HUDEP-2 (cell line): ENCODE results near the gene UGT3A1.
"Not testable (repeated sequence)": the region's sequence is repeated elsewhere in the genome, so short reads cannot be mapped to it uniquely, and the experiment has no call there.

ENCODE experiments used
- DNase-seq, 76 experiments: peaks; one replicate each; lab custom pipeline; 2025; ENCODE audit not compliant: unreplicated experiment in 76 of 76; lab: John Stamatoyannopoulos, UW

Gene UGT3A1

DNA sequence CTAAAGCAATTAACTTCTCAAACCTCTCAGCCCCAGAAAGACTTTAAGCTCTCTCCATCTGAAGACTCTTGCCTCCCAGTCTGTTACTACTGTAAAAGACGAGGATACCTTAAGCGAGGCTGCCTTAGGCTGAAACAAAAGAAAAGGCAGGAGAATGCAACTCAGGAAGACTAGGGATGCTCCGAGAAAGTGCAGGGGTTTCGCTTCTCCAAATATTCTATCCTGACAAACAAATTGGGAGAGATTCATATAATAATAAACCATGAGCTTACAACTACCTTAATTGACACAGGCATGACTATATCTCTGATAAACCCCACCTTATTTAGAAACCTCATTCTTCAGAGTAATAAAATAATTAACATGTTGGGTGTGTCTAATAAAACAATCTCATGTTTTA lies 4.9 kb upstream of the UGT3A1 start:
- no peak for DNase-seq

DNA sequence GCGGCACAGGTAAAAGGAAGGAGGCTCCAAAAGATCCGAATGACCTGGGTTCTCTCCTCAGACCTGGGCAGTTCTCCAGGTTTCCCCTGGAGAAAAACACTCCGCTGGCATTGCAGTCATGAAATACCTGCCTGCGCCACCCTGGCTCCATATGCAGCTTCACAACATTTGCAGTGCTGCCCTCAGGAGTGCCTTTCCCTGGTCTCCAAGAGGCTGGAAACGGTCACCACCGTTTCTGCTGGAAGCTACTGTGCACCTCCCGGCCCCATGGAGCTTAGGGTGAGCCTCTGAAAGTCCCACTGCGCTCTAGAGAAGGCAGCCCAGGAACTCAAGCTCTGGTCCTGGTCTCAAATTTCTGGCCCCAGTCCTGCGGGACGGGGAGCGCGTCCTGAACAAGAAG lies 670 bp downstream of the UGT3A1 start:
- DNase-seq, result no peak

DNA sequence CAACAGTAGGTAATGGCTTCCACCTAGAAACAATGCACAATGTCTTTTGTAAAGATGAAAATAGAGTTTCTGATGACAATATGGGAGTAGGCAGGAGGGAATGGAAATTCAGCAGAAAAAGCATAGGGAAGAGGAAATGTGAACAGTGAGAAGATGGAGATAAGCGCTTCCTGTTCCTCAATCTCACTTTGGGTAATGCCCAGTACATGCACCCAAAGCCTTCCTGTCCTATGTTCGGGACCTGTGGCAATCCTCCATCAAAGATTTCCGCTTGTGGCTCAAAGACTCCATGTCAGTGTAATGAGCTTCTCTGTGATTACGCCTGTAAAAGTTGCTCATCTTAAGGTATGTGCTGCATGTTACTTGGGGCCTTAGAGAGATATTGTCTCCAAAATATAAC lies 2.7 kb downstream of the UGT3A1 start:
- DNase-seq, result no peak

DNA sequence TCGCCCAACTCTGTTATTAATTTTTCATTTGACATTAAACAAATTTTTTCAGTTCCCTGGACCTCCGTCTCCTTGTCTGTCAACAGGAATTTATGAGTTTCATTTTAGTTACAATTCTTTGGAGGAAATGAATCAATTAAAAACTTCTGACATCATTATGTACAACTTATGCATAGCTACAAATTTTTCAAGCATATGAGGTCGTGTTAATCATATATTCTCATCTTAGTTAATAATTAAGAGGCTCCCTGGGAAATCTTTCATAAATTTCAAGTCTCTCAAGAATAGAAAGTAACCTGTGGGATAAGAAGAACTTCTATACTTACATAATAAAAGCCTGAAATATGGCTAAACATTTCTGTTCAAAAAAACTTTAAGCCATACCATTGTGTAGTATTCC lies 3.4 kb downstream of the UGT3A1 start:
- DNase-seq, result no peak

DNA sequence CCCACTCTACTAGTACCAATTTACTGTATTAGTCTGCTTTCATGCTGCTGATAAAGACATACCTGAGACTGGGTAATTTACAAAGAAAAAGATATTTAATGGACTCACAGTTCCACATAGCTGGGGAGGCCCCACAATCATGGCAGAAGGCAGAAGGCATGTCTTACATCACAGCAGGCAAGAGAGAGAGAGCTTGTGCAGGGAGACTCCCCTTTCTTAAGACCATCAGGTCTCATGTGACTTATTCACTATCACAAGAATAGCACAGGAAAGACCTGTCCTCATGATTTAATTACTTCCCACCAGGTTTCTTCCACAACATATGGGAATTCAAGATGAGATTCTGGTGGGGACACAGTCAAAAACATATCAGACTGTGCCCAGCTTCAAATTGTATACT lies 11.5 kb downstream of the UGT3A1 start:
- no peak for DNase-seq

DNA sequence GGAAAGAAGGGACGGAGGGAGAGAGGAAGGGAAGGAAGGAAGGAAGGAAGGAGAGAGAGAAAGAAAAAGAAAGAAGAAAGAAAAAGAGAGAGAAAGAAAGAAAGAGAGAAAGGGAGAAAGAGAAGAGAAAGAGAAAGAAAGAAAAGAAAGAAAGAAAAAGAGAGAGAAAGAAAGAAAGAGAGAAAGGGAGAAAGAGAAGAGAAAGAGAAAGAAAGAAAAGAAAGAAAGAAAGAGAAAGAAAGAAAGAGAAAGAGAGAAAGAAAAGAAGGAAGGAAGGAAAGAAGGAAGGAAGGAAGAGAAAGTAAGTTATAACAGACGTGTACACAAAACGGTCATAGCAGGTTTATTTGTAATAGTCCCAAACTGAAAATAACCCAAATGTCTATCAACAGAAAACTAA lies 14.3 kb downstream of the UGT3A1 start:
- DNase-seq, result not testable (repeated sequence)

DNA sequence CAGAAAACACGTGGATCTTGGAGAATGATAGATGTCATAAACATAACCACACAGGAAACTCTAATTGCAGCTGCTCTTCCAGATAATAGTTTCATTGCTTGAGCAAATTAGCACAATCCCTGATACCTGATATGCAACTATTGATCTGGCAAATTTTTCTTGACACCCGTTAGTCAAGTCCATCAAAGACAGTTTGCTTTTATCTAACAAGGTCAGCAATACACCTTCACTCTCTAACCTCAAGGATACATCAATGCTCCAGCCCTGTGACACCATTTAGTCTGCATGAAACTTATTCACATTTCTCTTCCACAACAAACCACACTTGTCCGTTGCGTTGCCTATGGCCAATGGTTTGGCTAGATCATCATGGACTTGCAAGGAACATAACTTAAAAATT lies 16.6 kb downstream of the UGT3A1 start:
- DNase-seq, result no peak

DNA sequence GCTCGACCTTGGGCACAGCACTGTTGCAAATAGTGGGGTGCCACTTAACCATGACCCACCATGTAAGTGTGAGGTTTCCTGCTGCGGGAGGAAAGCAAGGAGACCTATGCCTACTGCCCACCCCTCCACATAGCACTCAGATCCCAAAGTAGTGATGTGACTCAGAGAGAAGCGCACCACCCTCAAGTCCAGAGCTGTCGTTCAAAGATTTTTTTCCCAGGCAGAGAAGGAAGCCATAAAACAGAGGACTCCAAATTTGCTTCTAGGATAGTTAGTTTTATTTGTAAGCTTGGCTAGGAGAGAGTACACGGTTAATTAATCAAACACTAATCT lies 19.3 kb downstream of the UGT3A1 start:
- no peak for DNase-seq

DNA sequence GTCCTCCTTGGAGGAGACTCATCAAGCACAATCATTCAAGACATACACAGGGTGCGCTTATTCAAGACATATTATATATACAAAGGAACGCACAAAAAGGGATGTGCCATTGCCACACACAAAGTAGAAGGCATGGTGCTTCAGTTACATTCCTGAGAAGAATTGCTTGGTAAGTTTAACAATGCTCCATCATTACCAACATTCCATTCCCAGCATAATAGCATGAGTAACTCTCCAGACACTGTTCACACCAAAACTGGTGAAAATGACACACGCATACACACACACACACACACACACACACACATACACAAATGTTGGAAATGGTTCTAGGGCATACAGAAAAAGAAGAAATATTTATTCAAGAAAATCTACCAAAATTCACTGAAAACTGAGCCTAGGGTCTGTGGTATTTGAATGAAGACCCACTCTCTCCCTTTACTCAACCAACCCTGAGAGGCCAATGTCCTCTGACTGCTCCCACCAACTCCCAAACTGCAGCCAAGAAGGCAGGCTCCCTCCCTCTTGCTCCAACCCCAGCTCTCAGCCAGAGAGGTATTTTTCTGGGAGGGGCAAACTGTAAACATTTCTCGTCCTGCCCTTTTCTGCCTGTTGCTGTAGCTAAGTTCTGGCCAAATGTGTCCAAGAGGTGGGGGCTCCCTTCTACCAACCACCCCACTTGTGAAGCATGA lies 19.9 kb downstream of the UGT3A1 start:
- DNase-seq, result no peak

DNA sequence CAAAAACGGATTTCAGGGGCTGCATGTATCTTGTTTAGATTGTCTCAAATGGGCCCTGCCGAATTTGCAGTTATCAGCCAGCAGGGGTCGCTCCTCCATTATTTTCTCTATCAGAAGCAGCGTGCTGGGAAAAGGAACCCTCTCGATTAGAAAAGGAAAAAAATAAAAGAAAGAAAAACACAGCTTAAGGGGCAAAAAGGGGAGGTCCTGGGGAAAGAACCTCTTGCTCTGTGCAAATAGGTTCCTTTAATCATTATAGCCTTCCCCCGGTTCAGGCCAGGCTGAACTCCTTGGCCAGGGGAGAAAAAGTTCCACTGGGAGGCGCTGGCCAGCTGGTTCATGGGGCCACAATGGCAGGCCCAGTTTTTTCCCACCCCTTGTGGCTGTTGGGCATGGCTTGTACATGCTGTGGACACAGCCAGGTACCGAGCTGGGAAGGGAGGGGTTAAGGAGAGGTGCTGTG lies 27.8 kb downstream of the UGT3A1 start:
- DNase-seq, result peak in 17 of 76 experiments; percentile 1 to 22 (median 5)

DNA sequence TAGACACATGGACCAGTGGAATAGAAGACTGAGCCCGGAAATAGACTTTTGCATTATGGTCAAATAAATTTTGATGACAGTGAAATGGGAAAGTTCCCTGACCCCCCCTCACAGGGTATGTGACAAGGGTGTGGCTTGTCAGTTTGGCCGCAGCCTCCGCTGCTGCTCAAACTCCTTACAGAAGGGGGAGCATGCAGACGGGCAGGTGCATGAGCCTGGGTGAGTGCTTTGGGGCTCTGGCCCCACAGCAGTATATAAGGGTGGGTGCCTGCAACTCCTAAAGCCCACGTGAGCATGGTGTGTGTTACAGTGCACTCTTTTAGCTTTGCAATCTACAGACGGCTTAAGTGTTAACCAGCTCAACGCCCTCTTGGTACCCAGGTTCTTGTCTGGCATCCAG lies 30.9 kb downstream of the UGT3A1 start:
- no peak for DNase-seq

DNA sequence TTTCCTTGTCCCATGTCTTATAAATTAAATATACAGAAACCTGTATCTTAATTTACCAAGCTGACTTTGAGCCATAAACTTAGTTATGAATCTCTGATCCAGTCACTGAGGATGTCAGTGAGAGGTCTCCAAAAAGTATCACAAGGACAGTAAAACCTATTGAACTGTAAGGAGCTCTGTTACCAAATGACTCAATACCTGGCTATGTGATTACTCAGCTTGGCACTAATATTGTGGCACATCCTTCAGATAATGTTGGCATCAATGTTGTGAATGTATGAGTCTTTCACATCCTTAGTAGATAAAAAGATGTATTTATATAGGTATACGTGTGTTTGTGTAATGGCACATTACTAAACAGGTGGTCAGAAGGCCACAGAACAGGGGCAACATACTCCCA lies 34.8 kb downstream of the UGT3A1 start:
- DNase-seq, result no peak

DNA sequence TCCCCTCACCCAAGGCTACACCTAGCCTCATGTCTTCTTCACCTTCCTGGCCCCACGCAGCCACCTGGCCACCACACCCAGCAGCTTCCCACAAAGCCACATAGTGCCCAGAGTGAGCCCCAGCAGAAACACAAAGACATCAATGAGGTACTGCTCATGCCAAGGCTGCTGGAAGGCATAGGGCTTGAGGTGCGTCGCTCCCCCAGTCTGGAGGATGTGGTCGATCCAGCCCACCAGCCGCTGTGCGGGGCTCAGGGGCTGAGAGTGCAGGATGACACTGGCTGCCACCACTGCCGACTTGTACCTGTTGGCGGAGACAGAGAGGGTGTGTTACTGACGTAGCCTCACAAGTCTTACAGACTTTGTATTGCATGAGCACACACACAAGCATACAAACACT lies 37.0 kb downstream of the UGT3A1 start:
- DNase-seq, result no peak

DNA sequence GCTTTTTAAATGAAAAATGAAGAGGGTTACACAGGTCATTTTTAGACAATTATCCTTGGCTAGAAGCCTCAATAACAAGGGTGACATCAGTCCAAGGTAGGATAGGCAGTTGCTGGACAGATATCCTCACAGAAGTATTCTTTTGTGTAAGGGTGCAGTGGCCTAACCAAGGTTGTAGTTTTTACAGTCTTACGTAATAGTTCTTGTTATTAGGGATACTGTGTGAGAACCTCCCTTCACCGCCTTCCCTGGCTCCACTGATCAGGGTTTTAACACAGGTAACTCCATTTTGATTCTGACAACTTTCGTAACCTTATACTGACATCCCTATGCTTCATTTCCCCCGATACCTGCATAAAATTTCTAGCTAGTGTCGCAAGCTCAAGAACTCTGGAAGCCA lies 44.1 kb downstream of the UGT3A1 start:
- DNase-seq, result no peak

DNA sequence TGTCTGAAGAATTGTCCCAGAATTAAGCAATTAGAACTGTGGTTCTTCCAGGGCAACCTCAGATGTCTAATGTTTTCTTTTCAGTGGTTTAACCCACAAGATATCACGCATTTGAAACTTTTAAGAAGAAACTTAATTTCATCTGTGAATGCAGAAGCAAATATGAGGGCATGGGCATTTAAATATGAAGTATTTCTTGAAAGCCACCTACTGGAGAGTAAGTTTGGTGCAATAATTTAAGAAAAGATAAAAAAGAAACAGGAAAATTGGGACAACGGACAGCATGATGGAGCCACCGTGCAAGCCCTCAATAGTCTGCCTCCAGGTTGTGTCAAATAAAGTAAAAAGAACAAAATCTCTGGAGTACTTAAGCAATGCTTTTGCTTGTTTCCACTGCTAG lies 51.6 kb downstream of the UGT3A1 start:
- DNase-seq, result no peak

DNA sequence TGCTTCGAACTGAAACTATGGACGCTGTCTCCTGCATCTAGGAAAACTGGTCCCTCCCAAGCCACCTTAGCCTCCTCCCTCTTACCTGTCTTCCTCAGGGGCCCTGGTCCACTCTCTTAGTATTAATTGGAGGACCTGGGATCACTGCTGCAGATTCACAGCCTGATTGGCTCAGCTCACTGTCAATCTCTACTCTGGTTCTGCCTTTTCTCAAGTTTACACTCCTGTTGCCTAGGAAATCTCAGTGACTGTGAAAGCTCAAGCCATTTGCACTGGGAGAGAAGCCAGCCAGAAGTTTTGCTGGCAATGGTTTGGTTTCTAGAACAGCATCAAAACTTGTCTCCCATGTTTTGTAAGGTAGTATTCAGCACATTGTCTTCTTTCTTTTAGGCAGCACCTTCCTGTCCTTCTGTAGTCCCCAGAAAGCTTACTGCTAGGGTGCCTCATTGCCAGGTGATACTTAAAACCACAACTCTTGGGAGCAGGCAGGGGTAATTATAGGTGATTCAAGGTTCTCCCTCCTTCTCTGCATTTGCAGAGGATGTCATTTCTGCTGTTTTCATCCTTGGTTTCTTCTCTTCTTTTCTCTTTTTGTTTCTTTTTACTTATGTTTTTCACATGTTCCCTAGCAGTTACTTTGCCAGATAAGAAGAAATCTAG lies 52.5 kb downstream of the UGT3A1 start, which contains the start of gene CAPSL:
Gene CAPSL (minus strand): TSS at position 55 of the 660 bp plus-strand sequence. CDS start 17,502 bp downstream, outside the sequence.
- DNase-seq, result no peak

DNA sequence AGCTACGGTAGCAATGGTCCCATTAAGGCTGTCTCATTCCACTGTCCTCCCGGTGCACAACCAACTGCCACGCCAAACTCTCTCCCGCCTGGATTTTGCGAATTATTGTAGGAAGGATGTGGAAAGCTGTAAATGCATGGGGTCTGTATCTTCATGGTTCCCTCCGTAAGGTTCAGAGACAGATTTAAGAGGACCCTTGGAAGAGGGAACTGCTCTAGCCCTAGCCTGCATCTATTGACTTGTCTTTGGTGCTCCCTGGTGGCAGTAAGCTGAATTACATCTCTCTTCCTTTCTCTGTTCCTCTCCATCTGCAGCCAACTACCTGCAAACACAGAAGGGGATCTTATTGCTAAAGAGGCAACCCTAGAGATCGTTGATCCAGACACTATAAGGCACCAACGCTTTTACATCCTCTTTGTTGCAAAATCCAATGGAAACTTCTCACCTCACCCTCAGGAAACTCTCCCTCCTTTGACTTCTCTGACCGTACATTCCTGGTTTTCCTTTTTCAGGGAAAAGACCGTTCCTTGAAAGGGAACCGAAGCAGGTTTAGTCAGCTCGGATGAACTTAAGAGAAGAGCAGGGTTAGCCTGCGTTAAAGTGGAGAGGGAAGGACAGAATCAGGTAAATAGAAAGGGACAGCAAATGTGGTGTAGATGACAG lies 64.7 kb downstream of the UGT3A1 start:
- peak in 26 of 76 experiments; percentile 1 to 49 (median 10) for DNase-seq

DNA sequence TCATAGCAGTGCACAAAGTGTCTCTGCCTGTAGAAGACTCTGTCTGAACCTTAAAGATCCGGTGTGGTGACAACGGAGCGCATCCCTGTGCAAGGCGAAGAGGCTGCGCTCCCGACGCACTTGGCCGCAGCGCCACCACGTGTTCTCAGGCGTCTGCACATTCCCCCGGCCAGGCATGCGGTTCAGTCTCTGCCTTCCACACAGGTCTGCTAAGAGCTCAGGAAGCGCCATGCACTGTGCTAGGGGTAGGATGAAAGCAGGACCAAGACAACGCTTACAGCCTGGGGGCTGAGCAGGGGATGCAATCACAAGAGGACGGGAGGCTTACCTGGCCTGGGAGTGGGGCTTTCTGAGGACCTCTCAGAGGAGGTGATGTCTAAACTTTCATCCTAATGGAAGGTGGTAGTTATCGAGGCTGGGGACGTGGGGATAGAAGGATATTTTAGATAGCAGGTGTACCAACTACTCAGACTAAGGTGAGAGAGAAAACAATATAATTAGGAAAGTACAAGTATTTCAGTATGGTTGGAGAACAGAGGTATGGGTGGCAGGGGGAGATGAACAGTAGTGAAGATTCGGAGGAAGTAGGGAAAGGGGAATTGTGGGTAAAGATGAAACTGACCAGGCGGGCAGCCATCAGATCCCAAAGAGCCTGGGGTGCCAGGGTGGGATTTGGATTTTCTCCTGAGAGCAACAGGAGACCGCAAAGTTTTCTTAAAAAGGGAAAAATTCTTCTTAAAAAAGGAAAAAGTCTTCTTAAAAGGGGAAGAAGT lies 66.1 kb downstream of the UGT3A1 start:
- peak in 14 of 76 experiments; percentile 1 to 27 (median 3) for DNase-seq

DNA sequence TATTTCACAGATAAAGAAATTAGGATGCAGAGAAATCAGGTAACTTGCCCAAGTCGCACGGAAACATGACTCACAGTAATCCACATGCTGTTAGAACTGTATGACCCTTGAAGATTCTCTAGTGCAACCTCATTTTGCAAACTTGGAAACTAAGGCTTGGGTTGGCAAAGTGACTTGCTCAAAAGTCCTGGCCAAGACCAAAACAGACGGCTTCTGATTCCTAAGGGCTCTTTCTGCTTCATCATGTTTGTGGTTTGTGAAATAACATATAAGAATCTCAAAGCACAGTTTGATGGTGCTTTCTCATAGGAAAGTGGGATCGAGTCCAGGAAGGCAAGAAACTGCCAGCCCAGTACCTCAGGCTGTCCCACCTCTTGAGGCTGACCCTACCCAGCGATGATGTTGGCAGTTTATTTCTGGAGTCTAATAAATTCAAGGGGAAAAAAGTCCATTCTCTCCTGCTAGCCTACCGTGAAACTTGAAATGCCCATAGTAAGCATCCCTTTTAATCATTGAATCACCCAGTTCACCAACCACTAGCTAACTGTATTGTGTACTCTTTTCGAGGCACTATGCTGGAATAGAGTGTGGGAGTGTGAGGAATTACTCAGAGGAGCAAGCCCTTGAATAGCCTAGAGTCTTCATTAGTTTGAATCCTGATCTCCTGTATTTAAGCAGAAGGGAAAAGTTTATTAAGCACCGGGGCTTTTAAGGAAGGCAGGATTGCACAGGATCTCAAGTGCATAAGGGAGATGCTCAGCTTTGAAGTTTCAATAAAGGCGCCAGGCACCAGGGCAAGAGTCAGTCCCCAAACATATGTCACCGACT lies 66.9 kb downstream of the UGT3A1 start:
- DNase-seq, result no peak

DNA sequence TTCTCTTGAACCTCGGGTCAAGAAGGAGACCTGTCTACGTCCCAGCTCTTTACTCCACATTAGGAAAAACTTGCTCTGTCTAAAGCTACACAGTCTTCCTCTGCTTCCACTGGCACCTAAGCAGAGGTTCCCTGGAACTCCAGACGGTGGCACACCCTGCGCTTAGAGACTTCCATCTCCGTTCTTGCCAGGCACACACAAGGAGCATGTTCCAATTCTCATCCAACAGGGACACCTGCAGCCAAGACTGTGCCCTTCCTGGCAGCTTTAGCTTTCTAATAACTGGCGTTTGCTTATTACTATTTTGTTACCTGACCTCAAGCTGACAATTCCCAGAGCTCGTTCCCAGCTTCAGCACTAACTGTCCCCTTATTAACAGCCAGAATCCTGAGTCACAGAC lies 68.7 kb downstream of the UGT3A1 start:
- no peak for DNase-seq
